Renal pelvis (tissue), 4 donors: ENCODE data around the gene PPIF. TPM values are rescaled to one million over a fixed set of nuclear protein-coding genes. Genes with fewer than 3 reads are reported as not detected.

ENCODE experiments used
- DNase-seq: peaks from one replicate; pipeline ENCODE4 v3.0.0-alpha.2; 2013
- polyA plus RNA-seq, 3 donors: library from polyadenylated mRNA; unstranded; fragments of 120-200 nt; gene quantifications; one replicate each; pipeline ENCODE4 v1.2.1, GENCODE V29; 2013; ENCODE audit not compliant: insufficient read length in 3 of 3

The PPIF gene
- polyA plus RNA-seq, 3 donors = 64.7 to 77.5 (median 73.4) TPM

- no peak for DNase-seq
Observed at GRCh38 chr10:79383974-79384606, 36.8 kb downstream of the PPIF start.

- no peak for DNase-seq
Observed at GRCh38 chr10:79384773-79385391, 37.6 kb downstream of the PPIF start.

GRCh38 chr10:79385392-79385795 lies 38.1 kb downstream of the PPIF start:
- DNase-seq = no peak

DNA sequence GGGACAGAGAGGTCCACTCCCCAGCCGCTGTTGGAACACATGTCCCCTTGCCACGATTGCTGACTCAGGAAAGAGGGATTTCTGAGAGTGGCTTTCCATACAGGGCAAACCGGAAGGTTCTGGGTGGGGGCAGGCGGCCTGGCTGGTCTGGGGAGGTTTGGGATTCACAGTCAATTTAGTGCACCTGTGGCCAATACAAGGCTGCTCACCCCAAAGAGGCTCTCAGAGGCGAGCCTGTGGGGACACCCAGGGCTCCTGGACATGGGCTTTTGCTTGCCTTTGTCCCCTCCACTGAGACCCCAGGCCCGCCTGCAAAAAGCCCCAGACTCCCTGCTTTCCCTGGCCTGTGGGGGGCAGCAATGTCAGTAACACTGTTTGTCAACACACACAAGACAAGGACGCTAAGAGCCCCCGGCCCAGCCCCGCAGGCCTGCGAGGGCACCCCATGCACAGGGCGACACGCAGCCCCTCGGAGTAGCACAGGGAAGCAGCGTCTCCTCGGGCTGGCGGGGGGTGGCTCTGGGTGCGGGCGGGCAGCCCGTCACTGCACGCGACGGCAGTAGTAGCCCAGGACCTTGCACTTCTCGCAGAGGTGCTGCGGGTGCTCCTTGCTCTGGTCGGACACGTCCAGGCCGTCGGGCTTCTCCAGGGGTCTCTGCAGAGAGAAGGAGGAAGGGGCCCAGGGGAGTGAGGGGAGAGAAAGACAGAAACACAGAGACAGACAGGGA lies 38.7 kb downstream of the PPIF start:
- no peak for DNase-seq

- no peak for DNase-seq
Observed at GRCh38 chr10:79386637-79387465, 39.6 kb downstream of the PPIF start.

GRCh38 chr10:79387466-79387973 lies 40.3 kb downstream of the PPIF start:
- no peak for DNase-seq

DNA sequence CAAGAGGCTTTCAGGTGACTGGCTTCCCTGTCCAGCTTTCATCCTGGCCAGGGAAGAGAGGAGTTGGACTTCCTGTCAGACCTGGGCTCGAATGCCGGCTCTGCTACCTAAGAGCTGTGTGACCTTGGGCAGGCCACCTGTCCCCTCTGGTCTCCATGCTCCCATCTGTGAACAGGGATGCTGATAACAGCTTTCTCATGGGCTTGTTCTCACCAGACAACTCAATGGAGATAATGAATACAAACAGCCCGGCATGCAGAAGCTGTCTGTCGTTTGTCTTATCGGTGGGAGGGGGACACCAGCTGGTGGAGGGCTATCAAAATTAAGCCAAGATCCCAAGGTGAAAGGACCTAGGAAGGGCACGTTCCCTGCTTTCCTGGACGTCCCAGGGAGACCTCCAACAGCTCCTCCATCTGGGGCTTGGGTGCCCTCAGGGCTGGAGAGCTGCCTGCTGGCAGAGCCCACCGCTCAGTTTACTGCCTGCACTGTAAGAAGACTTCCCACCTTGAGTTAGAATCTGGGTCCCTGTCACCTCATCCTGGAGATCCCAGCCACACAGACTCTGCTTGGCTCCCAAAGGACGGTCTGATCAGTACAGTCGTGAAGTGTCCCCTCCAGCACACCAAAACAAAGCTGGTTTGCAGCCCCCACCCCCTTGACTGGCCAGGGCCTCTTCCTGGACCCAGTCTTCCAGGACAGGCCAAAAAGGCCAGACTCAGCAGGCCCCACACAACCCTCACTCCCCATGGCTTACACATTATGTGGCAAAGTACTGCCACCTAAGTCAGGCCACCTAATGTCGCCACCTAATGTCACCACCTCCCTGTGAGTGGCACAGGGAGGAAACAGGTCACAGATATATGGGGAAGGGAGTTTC lies 40.9 kb downstream of the PPIF start:
- DNase-seq = no peak

DNA sequence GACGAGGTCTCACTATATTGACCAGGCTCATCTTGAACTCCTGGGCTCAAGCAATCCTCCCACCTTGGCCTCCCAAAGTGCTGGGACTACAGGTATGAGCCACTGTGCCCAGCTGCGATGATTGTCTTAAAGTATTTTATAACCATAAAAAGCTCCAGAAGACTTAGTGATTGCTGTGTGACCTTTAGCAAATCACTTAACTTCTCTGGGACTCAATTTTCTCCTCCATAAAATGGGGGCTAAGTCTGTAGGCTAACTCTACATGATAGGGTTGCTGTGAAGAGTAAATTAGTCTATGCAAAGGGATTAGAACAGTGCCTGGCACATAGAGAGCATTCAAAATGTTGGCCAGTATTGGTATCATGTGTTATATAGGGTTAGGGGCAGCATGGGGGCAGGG lies 42.8 kb downstream of the PPIF start:
- no peak for DNase-seq

GRCh38 chr10:79390551-79391229 lies 43.4 kb downstream of the PPIF start:
- DNase-seq = no peak

DNA sequence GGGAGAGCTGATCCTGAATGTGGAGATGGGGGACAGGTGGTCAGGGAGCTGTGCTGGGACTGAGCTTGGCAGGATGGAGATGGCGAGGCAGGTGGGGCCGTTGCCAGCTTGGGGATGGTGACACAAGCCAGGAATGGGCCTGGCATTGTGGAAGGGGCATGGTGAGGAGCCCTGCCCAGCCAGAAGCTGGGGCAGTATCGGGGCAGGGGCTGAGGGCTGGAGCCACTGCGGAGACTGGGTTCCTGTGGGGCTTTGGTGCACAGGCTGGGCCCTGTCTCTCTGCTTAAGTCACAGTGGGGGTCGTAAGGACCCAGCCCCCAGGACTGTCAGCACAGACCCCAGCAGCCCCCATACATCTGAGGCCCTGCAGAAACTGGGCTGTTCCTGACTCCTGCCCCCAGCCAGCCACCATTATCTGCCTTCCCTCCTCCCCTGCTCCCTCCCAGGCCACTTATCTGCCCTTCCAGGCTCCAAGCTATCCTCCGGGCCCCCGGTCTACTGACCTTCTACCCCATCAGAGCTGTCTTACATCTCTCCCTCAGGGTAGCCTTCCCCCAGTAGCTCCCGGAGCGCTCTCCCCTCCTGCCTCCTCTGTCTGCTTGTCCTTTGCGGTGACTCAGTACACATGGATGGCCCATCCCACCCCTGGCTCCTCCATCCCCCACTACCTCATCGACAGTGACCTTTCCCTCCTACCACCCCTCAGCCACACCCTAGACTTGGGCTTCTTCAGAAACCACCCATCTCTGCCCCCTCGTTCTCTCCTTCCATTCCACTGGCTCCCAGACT lies 44.2 kb downstream of the PPIF start:
- DNase-seq = no peak

DNA sequence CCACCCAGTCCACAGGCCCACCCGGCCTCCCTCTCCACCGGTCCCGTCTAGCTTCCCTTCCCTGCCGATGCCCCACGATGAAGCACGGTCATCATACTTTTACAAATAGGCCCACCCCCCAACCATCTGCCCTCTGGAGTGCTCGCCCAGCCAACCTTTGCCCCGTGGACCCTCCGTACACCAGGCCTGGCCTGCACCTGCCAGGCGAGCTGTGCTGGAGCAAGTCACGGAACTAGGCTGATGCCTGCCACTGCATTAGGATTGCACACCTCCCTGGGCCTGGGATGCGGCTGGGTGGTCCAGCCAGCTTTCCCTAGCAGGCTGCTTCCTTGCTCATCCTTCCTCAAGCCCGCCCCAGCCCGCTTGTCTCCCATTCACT lies 44.7 kb downstream of the PPIF start:
- no peak for DNase-seq

- DNase-seq = no peak
Observed at GRCh38 chr10:79392506-79393176, 45.4 kb downstream of the PPIF start.

- no peak for DNase-seq
Observed at GRCh38 chr10:79393221-79393923, 46.1 kb downstream of the PPIF start.

GRCh38 chr10:79393924-79394610 lies 46.8 kb downstream of the PPIF start:
- no peak for DNase-seq

DNA sequence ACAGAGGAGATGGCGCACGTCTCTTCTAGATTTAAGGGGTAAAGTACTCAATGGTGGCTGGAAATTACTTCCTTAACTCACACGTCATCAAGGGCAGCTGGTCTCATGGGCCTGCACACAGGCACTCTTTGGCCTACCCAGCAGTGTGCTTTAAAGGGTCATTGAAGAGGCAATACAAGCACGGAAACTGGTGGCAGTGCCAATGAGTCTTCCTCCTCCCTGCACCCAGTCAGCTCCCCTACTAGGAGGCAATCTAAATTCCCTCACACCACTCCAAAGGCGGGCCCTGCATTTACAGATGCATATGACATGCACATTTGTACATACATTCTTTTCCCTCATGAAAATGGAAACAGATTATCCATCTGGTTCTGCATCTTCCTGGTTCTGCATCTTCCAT lies 47.4 kb downstream of the PPIF start:
- no peak for DNase-seq

DNA sequence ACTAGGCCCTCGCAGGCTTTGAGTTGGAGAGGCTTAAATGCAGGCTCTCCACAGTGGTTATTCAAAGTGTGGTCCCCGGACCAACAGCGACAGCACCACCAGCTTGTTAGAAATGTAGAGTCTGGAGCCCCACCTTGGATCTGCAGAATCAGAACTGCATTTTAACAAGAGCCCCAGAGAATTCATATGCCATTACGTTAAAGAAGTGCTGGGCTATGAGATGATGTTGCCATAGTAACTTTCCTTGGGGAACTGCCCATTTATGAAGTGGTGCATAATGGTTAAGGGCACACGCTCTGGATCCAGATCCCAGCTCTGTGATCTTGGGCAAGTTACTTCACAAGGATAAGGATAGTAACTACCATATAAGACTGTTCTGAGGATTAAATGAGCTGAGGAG lies 49.3 kb downstream of the PPIF start:
- no peak for DNase-seq

GRCh38 chr10:79397051-79397450 lies 49.8 kb downstream of the PPIF start:
- no peak for DNase-seq
